ENCODE data around the gene HORMAD1. TPM values are rescaled to one million over a fixed set of nuclear protein-coding genes. Genes with fewer than 3 reads are reported as not detected.
"Not testable (repeated sequence)": the region's sequence is repeated elsewhere in the genome, so short reads cannot be mapped to it uniquely, and the experiment has no call there.

HORMAD1 gene, protein sequence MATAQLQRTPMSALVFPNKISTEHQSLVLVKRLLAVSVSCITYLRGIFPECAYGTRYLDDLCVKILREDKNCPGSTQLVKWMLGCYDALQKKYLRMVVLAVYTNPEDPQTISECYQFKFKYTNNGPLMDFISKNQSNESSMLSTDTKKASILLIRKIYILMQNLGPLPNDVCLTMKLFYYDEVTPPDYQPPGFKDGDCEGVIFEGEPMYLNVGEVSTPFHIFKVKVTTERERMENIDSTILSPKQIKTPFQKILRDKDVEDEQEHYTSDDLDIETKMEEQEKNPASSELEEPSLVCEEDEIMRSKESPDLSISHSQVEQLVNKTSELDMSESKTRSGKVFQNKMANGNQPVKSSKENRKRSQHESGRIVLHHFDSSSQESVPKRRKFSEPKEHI
- 0.07 and 0.10 TPM in 2 replicates for polyA plus RNA-seq (2011; rRNA removed)
- polyA minus RNA-seq (2011; rRNA and poly(A)+ RNA removed) = not detected in 2 replicates

DNA sequence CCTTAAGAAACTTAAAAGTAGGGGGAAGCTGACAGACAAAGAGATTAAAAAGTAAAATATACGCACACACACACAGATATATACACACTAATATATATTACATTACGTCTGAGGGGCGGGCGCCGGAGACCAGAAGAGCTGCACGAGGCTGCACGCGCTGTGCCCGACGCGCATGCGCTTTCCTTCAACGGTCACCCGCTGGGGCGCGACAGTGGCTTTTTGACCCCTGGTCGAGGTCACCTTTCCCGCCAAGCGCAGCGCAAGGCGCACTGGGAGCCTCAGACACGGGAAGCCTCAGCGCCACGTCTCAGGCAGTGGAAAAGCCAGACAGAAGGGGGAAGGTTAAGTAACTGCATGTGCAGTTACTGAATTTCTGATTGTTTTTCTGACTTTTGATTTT, at the start of gene HORMAD1:
Gene HORMAD1, minus strand, starts transcription at position 193 of the 400 bp plus-strand sequence. CDS start 1,390 bp downstream, outside the sequence.
- Histone ChIP-seq H3K27me3 (ENCODE audit: control insufficient read depth, insufficient read depth, low read length) (no peaks in the 10 kb centered on the region), H3K36me3 (ENCODE audit: control insufficient read depth, insufficient read depth, low read length) (no peaks in the 10 kb centered on the region), H3K4me3 (ENCODE audit: low read depth, low read length) (no peak within 1 kb of the TSS)
- TF ChIP-seq, protein P1, sequence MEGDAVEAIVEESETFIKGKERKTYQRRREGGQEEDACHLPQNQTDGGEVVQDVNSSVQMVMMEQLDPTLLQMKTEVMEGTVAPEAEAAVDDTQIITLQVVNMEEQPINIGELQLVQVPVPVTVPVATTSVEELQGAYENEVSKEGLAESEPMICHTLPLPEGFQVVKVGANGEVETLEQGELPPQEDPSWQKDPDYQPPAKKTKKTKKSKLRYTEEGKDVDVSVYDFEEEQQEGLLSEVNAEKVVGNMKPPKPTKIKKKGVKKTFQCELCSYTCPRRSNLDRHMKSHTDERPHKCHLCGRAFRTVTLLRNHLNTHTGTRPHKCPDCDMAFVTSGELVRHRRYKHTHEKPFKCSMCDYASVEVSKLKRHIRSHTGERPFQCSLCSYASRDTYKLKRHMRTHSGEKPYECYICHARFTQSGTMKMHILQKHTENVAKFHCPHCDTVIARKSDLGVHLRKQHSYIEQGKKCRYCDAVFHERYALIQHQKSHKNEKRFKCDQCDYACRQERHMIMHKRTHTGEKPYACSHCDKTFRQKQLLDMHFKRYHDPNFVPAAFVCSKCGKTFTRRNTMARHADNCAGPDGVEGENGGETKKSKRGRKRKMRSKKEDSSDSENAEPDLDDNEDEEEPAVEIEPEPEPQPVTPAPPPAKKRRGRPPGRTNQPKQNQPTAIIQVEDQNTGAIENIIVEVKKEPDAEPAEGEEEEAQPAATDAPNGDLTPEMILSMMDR (IDR thresholded peaks at IDR 0.05; ENCODE audit: insufficient read depth, low read depth, low read length) = no peak
- DNase-seq (ENCODE audit: low read depth) = no peak
- POLR2A ChIA-PET = no interaction called here
- CTCF ChIA-PET = no interaction called here

DNA sequence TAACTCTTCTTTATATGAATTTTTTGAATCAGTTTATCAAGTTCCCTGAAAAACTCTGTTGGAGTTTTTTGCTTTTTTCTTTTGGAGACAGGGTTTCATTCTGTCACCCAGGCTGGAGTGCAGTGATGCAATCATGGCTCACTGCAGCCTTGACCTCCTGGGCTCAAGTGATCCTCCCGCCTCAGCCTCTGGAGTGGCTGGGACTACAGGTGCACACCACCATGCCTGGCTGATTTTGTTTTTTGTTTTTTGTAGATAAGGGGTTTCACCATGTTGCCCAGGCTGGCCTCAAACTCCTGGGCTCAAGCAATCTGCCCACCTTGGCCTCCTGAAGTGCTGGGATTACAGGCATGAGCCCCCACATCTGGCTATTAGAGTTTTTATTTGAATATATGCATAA, 47.0 kb upstream of the HORMAD1 start:
- H3K4me3 ChIP-seq (ENCODE audit: low read depth, low read length); H3K36me3 ChIP-seq (ENCODE audit: control insufficient read depth, insufficient read depth, low read length); CTCF ChIA-PET; DNase-seq (ENCODE audit: low read depth); POLR2A ChIA-PET; H3K27me3 ChIP-seq (ENCODE audit: control insufficient read depth, insufficient read depth, low read length): not testable (repeated sequence)

DNA sequence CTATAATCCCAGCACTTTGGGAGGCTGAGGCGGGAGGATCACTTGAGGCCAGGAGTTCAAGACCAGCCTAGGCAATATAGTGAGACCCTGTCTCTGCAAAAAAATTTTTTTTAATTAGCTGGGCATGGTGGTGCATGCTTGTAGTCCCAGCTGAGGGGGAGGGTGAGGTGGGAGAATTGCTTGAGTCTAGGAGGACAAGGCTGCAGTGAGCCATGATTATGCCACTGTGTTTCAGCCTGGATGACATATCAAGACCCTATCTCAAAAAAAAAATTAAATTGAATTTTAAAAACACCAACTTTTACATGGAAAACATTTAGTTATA, 45.2 kb upstream of the HORMAD1 start:
- H3K4me3 ChIP-seq (ENCODE audit: low read depth, low read length); H3K27me3 ChIP-seq (ENCODE audit: control insufficient read depth, insufficient read depth, low read length); DNase-seq (ENCODE audit: low read depth); POLR2A ChIA-PET; H3K36me3 ChIP-seq (ENCODE audit: control insufficient read depth, insufficient read depth, low read length): not testable (repeated sequence)
- CTCF ChIA-PET = interaction anchor here (0.6 to 1.0 kb wide), 2 partner anchors 13 to 70 kb away, joined by 3 read pairs; no protein-coding TSS in a partner anchor

DNA sequence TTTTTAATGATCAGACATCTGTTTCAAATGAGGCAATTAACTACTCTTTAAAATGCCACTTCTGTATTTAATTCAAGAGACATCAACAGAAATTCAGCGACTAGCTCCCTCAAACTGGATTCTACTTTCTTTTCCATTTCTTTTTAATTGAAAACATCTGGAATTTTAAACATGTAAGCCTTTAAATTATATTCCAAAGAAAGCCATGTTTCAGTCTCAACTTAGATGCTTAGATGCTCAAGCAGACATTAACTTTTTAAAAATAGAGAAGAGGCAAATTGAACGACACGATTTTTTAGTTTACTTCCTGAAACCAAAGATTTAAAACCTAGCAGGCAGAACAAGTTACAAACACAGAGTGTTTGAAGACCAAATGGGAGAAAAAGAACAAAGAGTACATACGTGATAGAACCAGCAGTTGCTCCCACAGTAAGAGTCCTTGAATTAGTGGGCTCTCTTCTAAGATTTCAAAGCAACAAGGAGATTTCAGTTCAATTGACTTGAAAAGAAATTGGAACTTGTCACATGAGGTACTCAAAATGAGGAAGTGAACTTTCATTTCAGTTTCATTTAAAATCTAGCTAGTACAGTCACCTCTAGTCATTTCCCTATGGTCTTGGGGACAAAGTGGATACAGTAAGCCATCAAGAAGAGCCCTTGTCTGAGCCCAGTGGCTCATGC, 44.7 kb upstream of the HORMAD1 start, which contains the start of gene CTSS:
Gene CTSS, minus strand, starts transcription at position 483 of the 681 bp plus-strand sequence. CDS start 1,015 bp downstream, outside the sequence.
- Histone ChIP-seq H3K4me3 (ENCODE audit: low read depth, low read length) (peak within 1 kb of the TSS; percentile 4; the same call in 1 of the 2 replicates), H3K27me3 (ENCODE audit: control insufficient read depth, insufficient read depth, low read length) (no peaks in the 10 kb centered on the region), H3K36me3 (ENCODE audit: control insufficient read depth, insufficient read depth, low read length) (no peaks in the 10 kb centered on the region)
- DNase-seq (ENCODE audit: low read depth) = peak; percentile 8
- ChIA-PET POLR2A (interaction anchor here (0.6 to 0.7 kb wide), 2 partner anchors 186 to 250 kb away, joined by 6 to 14 read pairs; partner anchors contain the start of genes FALEC and MCL1), CTCF (interaction anchor here (0.6 to 1.0 kb wide), 2 partner anchors 13 to 69 kb away, joined by 3 read pairs; no protein-coding TSS in a partner anchor)
- TF ChIP-seq, protein P1 (IDR thresholded peaks at IDR 0.05; ENCODE audit: insufficient read depth, low read depth, low read length) = no peak

DNA sequence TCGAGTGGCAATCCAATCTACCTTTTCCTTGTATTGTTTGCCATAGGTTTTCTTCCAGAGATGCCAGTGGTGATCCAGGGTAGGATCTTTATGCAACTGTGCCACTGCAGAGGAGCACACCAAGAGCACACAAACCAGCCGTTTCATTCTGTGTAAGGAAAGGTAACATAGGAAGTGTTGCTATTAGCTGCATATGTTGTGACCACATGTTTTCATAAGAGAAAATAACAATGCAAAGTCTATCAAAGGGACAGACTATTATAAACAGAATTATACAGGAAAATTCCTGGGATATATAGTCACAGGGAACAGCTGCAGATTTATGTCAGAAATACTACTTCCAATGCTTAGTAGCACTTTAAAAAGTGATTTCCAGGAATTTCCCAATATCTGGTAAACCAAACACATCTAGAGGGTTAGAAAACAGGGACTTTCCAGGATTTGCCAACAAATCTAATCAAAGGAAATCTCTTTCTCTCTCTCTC, 44.0 kb upstream of the HORMAD1 start:
- CTCF ChIA-PET = interaction anchor here (0.7 to 1.3 kb wide), 2 partner anchors 19 to 206 kb away, joined by 3 read pairs; no protein-coding TSS in a partner anchor
- Histone ChIP-seq H3K4me3 (ENCODE audit: low read depth, low read length) (no peak overlapping the region), H3K27me3 (ENCODE audit: control insufficient read depth, insufficient read depth, low read length) (no peaks in the 10 kb centered on the region), H3K36me3 (ENCODE audit: control insufficient read depth, insufficient read depth, low read length) (no peaks in the 10 kb centered on the region)
- TF ChIP-seq, protein P1 (IDR thresholded peaks at IDR 0.05; ENCODE audit: insufficient read depth, low read depth, low read length) = no peak
- peak; percentile 59 for DNase-seq (ENCODE audit: low read depth)
- POLR2A ChIA-PET = interaction anchor here (0.6 kb wide), 1 partner anchor 17 kb away, joined by 10 read pairs; no protein-coding TSS in a partner anchor

DNA sequence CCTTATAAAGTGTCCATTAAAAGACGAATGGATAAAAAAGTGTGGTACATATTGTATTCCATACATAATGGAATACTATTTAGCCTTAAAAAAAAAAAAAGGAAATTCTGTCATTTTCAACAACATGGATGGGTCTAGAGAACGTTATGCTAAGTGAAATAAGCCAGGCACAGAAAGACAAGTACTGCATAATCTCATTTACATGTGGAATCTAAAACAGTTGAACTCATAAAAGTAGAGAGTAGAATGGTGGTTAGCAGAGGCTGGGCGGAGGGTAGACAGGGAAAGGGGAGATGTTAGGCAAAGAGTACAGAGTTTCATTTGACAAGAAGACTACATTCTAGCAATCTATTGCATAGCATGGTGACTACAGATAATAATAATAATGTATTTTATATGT, 42.3 kb upstream of the HORMAD1 start:
- ChIA-PET CTCF (interaction anchor here (1.3 kb wide), 1 partner anchor 17 kb away, joined by 3 read pairs; no protein-coding TSS in a partner anchor), POLR2A (no interaction called here)
- H3K27me3 ChIP-seq (ENCODE audit: control insufficient read depth, insufficient read depth, low read length) = no peaks in the 10 kb centered on the region; the same call in 1 of the 2 replicates
- no peaks in the 10 kb centered on the region for H3K36me3 ChIP-seq (ENCODE audit: control insufficient read depth, insufficient read depth, low read length)
- H3K4me3 ChIP-seq (ENCODE audit: low read depth, low read length) = no peak overlapping the region
- TF ChIP-seq, protein P1 (IDR thresholded peaks at IDR 0.05; ENCODE audit: insufficient read depth, low read depth, low read length) = no peak
- DNase-seq (ENCODE audit: low read depth) = no peak
